HL-60 (cell line): ENCODE results near the gene EML5.

Source experiments
- REST ChIP-seq: IDR thresholded peaks from 2 replicates; pipeline ENCODE4 v1.6.1; 2012; ENCODE audit warnings: low read depth; ENCODE audit not compliant: insufficient replicate concordance
- TF ChIP-seq, protein P1 (sequence below): IDR thresholded peaks from one replicate; pipeline ENCODE4 v1.5.1; 2011; ENCODE audit warnings: low read length, control low read depth, inconsistent platforms; ENCODE audit not compliant: insufficient read depth

- TF ChIP-seq, protein P1, sequence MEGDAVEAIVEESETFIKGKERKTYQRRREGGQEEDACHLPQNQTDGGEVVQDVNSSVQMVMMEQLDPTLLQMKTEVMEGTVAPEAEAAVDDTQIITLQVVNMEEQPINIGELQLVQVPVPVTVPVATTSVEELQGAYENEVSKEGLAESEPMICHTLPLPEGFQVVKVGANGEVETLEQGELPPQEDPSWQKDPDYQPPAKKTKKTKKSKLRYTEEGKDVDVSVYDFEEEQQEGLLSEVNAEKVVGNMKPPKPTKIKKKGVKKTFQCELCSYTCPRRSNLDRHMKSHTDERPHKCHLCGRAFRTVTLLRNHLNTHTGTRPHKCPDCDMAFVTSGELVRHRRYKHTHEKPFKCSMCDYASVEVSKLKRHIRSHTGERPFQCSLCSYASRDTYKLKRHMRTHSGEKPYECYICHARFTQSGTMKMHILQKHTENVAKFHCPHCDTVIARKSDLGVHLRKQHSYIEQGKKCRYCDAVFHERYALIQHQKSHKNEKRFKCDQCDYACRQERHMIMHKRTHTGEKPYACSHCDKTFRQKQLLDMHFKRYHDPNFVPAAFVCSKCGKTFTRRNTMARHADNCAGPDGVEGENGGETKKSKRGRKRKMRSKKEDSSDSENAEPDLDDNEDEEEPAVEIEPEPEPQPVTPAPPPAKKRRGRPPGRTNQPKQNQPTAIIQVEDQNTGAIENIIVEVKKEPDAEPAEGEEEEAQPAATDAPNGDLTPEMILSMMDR, result no peak
- no peak for TF ChIP-seq REST
These were observed 96.9 kb downstream of the EML5 start for GRCh38 chr14:88695870-88696269.
